ENCODE results near the gene OR6X1. TPM values are rescaled to one million over a fixed set of nuclear protein-coding genes. Genes with fewer than 3 reads are reported as not detected.

Gene OR6X1
- total and polyA plus RNA-seq, 2 experiments from 2014 or later: not detected

DNA sequence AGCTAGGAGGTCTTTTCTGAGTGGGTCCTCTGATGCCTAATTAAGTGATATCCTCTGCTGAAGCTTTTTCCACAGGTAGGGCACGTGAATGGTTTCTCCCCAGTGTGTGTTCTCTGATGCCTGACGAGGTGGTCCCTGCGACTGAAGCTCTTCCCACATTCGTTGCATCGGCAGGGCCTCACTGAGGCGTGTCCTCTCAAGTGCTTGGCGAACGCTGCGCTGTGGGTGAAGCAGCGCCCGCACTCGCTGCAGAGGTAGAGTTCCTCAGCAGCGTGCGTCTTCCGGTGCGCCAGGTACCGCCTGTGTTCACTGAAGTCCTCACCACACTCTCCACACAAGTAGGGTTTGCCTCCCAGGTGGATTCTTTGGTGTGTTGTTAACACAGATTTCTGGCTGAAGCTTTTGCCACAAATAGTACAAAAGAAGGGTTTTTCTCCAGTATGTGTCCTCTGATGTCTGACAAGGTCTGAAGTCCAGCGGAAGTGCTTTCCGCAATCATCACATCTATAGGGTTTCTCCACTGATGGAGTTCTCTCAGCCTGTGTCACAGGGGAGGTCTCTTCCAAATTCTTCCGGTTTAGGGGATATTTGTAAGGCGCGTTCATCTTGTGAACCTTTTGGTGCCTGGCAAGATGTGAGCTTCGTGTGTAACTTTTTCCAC lies 28.2 kb downstream of the OR6X1 start (continued):
- TF ChIP-seq, protein P1, sequence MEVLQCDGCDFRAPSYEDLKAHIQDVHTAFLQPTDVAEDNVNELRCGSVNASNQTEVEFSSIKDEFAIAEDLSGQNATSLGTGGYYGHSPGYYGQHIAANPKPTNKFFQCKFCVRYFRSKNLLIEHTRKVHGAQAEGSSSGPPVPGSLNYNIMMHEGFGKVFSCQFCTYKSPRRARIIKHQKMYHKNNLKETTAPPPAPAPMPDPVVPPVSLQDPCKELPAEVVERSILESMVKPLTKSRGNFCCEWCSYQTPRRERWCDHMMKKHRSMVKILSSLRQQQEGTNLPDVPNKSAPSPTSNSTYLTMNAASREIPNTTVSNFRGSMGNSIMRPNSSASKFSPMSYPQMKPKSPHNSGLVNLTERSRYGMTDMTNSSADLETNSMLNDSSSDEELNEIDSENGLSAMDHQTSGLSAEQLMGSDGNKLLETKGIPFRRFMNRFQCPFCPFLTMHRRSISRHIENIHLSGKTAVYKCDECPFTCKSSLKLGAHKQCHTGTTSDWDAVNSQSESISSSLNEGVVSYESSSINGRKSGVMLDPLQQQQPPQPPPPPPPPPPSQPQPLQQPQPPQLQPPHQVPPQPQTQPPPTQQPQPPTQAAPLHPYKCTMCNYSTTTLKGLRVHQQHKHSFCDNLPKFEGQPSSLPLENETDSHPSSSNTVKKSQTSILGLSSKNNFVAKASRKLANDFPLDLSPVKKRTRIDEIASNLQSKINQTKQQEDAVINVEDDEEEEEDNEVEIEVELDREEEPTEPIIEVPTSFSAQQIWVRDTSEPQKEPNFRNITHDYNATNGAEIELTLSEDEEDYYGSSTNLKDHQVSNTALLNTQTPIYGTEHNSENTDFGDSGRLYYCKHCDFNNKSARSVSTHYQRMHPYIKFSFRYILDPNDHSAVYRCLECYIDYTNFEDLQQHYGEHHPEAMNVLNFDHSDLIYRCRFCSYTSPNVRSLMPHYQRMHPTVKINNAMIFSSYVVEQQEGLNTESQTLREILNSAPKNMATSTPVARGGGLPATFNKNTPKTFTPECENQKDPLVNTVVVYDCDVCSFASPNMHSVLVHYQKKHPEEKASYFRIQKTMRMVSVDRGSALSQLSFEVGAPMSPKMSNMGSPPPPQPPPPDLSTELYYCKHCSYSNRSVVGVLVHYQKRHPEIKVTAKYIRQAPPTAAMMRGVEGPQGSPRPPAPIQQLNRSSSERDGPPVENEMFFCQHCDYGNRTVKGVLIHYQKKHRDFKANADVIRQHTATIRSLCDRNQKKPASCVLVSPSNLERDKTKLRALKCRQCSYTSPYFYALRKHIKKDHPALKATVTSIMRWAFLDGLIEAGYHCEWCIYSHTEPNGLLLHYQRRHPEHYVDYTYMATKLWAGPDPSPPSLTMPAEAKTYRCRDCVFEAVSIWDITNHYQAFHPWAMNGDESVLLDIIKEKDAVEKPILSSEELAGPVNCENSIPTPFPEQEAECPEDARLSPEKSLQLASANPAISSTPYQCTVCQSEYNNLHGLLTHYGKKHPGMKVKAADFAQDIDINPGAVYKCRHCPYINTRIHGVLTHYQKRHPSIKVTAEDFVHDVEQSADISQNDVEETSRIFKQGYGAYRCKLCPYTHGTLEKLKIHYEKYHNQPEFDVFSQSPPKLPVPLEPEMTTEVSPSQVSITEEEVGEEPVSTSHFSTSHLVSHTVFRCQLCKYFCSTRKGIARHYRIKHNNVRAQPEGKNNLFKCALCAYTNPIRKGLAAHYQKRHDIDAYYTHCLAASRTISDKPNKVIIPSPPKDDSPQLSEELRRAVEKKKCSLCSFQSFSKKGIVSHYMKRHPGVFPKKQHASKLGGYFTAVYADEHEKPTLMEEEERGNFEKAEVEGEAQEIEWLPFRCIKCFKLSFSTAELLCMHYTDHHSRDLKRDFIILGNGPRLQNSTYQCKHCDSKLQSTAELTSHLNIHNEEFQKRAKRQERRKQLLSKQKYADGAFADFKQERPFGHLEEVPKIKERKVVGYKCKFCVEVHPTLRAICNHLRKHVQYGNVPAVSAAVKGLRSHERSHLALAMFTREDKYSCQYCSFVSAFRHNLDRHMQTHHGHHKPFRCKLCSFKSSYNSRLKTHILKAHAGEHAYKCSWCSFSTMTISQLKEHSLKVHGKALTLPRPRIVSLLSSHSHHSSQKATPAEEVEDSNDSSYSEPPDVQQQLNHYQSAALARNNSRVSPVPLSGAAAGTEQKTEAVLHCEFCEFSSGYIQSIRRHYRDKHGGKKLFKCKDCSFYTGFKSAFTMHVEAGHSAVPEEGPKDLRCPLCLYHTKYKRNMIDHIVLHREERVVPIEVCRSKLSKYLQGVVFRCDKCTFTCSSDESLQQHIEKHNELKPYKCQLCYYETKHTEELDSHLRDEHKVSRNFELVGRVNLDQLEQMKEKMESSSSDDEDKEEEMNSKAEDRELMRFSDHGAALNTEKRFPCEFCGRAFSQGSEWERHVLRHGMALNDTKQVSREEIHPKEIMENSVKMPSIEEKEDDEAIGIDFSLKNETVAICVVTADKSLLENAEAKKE (CRISPR knock-in tag; IDR thresholded peaks at IDR 0.05): no peak
- no peak for TF ChIP-seq EZH2phosphoT487 (IDR thresholded peaks at IDR 0.05; ENCODE audit: unreplicated experiment)

DNA sequence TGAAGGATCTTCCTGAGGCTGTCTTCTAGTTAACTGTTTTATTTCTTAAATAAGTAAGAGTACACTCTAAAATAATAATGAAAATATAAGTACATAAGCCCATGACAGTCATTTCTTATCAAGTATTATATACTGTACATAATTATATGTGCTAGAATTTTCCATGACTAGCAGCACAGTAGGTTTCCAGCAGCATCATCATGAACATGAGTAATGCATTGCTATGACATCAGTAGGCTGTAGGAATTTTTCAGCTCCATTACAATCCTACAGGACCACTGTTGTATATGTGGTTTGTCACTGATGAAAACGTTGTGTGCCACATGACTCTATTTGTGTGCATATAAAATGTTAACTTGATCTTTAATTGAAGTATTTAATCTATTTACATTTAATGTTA lies 34.9 kb downstream of the OR6X1 start:
- H3F3A ChIP-seq (replicated peaks; ENCODE audit: low read depth): no peaks in the 10 kb centered on the region; the same call in 1 of the 2 replicates
- no peaks in the 10 kb centered on the region for H3K4me1 Mint-ChIP-seq
- H3K4me3 ChIP-seq: no peak overlapping the region
- ATAC-seq (no peak), DNase-seq (ENCODE audit: low spot score) (no peak)
- no peaks in the 10 kb centered on the region for H3K79me2 ChIP-seq (replicated peaks; ENCODE audit: insufficient read depth)
- H4K20me1 ChIP-seq (replicated peaks; ENCODE audit: insufficient read depth): peaks cover 2% of the 10 kb centered on the region; the same call in 1 of the 2 replicates
- no peaks in the 10 kb centered on the region for H3K9me2 ChIP-seq (ENCODE audit: insufficient read depth)
- no peak overlapping the region for H2AFZ ChIP-seq
- no peak overlapping the region for H3K4me2 ChIP-seq
- H3K27ac ChIP-seq (ENCODE audit: low read depth): no peak overlapping the region
- peaks cover 7% of the 10 kb centered on the region; the same call in 1 of the 2 replicates for H3K36me3 ChIP-seq (ENCODE audit: insufficient read depth)
- no peaks in the 10 kb centered on the region for H3K27me3 ChIP-seq (ENCODE audit: insufficient read depth)
- H3K4me3 Mint-ChIP-seq: no peak overlapping the region
- H3K9me3 Mint-ChIP-seq: no peaks in the 10 kb centered on the region
- no peak overlapping the region for H3K27ac Mint-ChIP-seq
- no peaks in the 10 kb centered on the region; the same call in 1 of the 3 replicates for H3K36me3 Mint-ChIP-seq (ENCODE audit: low read depth)
- peaks cover 6% of the 10 kb centered on the region for H3K27me3 Mint-ChIP-seq (ENCODE audit: insufficient read depth, low read depth, poor library complexity)
- TF ChIP-seq, protein P2, sequence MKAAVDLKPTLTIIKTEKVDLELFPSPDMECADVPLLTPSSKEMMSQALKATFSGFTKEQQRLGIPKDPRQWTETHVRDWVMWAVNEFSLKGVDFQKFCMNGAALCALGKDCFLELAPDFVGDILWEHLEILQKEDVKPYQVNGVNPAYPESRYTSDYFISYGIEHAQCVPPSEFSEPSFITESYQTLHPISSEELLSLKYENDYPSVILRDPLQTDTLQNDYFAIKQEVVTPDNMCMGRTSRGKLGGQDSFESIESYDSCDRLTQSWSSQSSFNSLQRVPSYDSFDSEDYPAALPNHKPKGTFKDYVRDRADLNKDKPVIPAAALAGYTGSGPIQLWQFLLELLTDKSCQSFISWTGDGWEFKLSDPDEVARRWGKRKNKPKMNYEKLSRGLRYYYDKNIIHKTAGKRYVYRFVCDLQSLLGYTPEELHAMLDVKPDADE (IDR thresholded peaks at IDR 0.05): no peak
- TF ChIP-seq EZH2phosphoT487 (IDR thresholded peaks at IDR 0.05; ENCODE audit: unreplicated experiment) (no peak), ZNF114 (CRISPR knock-in tag; IDR thresholded peaks at IDR 0.05) (no peak), STAT1 (IDR thresholded peaks at IDR 0.05; ENCODE audit: unreplicated experiment) (no peak), POLR2AphosphoS5 (IDR thresholded peaks at IDR 0.05; ENCODE audit: low read depth) (no peak), EZH2 (IDR thresholded peaks at IDR 0.05; ENCODE audit: low read depth, unreplicated experiment) (no peak)
- no peaks in the 10 kb centered on the region for H3K4me1 ChIP-seq (ENCODE audit: insufficient read depth)

Measured in GM23338 (cell line).